HEK293T (cell line): ENCODE results near the gene TOPORS.
"Not testable (repeated sequence)": the region's sequence is repeated elsewhere in the genome, so short reads cannot be mapped to it uniquely, and the experiment has no call there.

Experiments used
- CTCF ChIA-PET: fragments of 350-600 bp; formaldehyde crosslinking; extraction: SDS; loops from one replicate; lab custom pipeline; 2021; ENCODE audit warnings: antibody characterized with exemption, inconsistent platforms; lab: Yijun Ruan, JAX
- POLR2A ChIA-PET: fragments of 350-600 bp; formaldehyde crosslinking; extraction: SDS; loops from one replicate; lab custom pipeline; 2020; ENCODE audit warnings: antibody characterized with exemption, inconsistent platforms; lab: Yijun Ruan, JAX
- DNase-seq: peaks from one replicate; pipeline ENCODE4 v3.0.0; 2012; ENCODE audit warnings: mixed read lengths; ENCODE audit errors: extremely low spot score
- ARNT ChIP-seq: fragments of 450-650 bp; IDR thresholded peaks from 2 replicates; pipeline ENCODE4 v1.6.1; 2017; ENCODE audit warnings: mild to moderate bottlenecking
- BHLHE40 ChIP-seq: fragments of 450-650 bp; IDR thresholded peaks from 2 replicates; pipeline ENCODE4 v1.6.1; 2016; ENCODE audit warnings: mild to moderate bottlenecking, moderate library complexity, borderline replicate concordance
- CTBP1 ChIP-seq: fragments of 450-650 bp; IDR thresholded peaks from 2 replicates; pipeline ENCODE4 v1.6.1; 2016; ENCODE audit warnings: borderline replicate concordance
- ELF4 ChIP-seq: fragments of 450-650 bp; IDR thresholded peaks from 2 replicates; pipeline ENCODE4 v1.6.1; 2017; ENCODE audit warnings: antibody characterized with exemption
- FOXA1 ChIP-seq: fragments of 450-650 bp; IDR thresholded peaks from 2 replicates; pipeline ENCODE4 v1.6.1; 2016; ENCODE audit warnings: mild to moderate bottlenecking
- FOXK2 ChIP-seq: fragments of 450-650 bp; IDR thresholded peaks from 2 replicates; pipeline ENCODE4 v1.6.1; 2016; ENCODE audit warnings: mild to moderate bottlenecking
- FOXM1 ChIP-seq: fragments of 450-650 bp; IDR thresholded peaks from 2 replicates; pipeline ENCODE4 v1.6.1; 2017; ENCODE audit warnings: mild to moderate bottlenecking, borderline replicate concordance
- HDGF ChIP-seq: fragments of 450-650 bp; IDR thresholded peaks from 2 replicates; pipeline ENCODE4 v1.6.1; 2017; ENCODE audit warnings: antibody characterized with exemption, borderline replicate concordance
- L3MBTL2 ChIP-seq: fragments of 450-650 bp; conservative IDR thresholded peaks from 2 replicates; pipeline ENCODE4 v1.6.1; 2016; ENCODE audit warnings: mild to moderate bottlenecking
- LEF1 ChIP-seq: fragments of 450-650 bp; IDR thresholded peaks from 2 replicates; pipeline ENCODE4 v1.6.1; 2017; ENCODE audit warnings: mild to moderate bottlenecking, borderline replicate concordance
- NFRKB ChIP-seq: fragments of 450-650 bp; IDR thresholded peaks from 2 replicates; pipeline ENCODE4 v1.6.1; 2016; ENCODE audit warnings: mild to moderate bottlenecking, moderate library complexity
- SP1 ChIP-seq: fragments of 450-650 bp; IDR thresholded peaks from 2 replicates; pipeline ENCODE4 v1.6.1; 2017
- SUZ12 ChIP-seq: fragments of 450-650 bp; IDR thresholded peaks from 2 replicates; pipeline ENCODE4 v1.6.1; 2016; ENCODE audit warnings: mild to moderate bottlenecking
- TARDBP ChIP-seq: fragments of 450-650 bp; IDR thresholded peaks from 2 replicates; pipeline ENCODE4 v1.6.1; 2016
- ZNF384 ChIP-seq: fragments of 450-650 bp; IDR thresholded peaks from 2 replicates; pipeline ENCODE4 v1.6.1; 2016
- TF ChIP-seq, protein P1 (sequence below): fragments of 450-650 bp; IDR thresholded peaks from 2 replicates; pipeline ENCODE4 v1.6.1; 2016

Gene TOPORS

DNA sequence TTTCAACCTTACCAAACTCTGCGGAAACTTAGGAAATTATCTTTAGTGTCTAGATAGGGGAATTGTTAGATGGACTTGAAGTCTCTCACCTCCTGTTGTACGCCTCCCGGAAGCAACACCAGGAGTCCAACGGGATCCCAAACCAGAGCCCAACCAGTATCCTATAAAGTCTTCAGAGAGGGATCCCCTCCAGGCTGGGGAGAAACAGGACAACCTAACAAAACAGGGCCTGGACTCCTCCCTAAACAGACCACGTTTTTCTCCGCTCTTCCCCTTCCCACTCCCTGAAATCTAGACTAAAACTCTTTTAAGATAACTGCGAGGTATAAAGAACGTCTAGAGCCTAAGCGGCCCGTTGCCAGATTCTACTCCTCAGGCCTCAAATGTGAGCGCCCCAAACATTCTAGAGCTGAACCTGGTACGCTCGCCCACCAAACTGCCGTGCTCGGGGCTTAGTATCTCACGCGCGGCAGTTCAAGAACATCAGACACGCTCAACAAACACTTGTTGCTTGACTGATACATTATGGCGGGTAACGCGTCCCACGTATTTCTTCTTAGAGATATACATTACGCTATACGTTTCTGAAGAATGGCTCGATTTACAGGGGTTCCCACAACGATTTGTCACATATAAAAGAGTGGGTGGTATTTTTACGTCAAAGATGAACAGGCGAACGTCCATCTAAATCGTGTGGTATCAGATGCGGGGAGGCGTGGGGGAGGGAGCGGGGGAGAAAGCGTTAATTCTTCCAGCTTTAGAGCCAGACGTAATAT, 922 bp downstream of the TOPORS start:
- DNase-seq: peak; percentile 25
- TF ChIP-seq L3MBTL2: peak; percentile 45; the same call in 1 of the 2 replicates
- no peak for TF ChIP-seq NFRKB
- POLR2A ChIA-PET: interaction anchor here (0.7 to 1.5 kb wide), 7 partner anchors 13 to 167 kb away, joined by 3 to 6 read pairs (median 3); partner anchors contain the start of genes ACO1, NDUFB6 and RIGI
- CTCF ChIA-PET: no interaction called here

DNA sequence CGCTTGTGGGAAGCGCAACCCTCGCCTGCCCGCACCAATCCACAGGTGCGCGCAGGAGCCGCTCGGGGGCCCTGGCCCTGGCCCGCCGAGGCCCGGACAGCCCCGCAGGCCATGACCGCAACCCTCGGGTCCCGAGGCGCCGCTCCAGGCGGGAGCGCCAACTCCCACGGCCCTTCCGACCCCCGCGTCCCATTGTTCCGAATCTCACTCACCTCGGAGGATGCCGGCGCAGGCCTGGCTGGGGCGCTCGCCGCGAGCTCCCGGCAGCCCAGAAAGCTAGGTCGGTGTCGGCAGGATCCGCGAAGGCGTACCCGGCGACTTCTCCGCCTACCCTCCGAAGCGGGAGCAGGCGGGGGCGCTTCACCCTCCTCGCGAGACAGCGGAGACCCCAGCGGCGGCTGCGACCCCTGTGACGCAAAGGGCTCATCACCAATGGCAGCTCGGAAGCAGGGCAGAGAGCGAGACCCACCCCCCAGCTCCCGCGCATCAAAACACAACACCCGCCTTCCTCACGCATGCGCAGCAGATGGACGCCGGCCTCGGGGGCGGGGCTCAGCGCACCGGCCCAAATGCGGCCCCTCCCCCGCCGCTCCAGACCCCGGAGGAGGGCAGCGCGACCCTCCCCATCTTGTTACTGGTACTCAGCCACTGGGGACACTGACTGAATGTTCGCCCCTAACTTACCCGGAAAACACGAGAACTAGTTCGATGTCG, 1.7 kb downstream of the TOPORS start:
- ChIA-PET POLR2A (interaction anchor here (1.0 to 1.5 kb wide), 6 partner anchors 12 to 166 kb away, joined by 3 to 6 read pairs (median 3); partner anchors contain the start of genes ACO1 and NDUFB6), CTCF (interaction anchor here (0.7 to 0.9 kb wide), 2 partner anchors 9 to 21 kb away, joined by 3 to 4 read pairs; no protein-coding TSS in a partner anchor)
- DNase-seq: peak; percentile 94
- TF ChIP-seq, protein P1, sequence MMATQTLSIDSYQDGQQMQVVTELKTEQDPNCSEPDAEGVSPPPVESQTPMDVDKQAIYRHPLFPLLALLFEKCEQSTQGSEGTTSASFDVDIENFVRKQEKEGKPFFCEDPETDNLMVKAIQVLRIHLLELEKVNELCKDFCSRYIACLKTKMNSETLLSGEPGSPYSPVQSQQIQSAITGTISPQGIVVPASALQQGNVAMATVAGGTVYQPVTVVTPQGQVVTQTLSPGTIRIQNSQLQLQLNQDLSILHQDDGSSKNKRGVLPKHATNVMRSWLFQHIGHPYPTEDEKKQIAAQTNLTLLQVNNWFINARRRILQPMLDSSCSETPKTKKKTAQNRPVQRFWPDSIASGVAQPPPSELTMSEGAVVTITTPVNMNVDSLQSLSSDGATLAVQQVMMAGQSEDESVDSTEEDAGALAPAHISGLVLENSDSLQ: peak; percentile 39; the same call in 1 of the 2 replicates
- no peak for TF ChIP-seq ELF4

DNA sequence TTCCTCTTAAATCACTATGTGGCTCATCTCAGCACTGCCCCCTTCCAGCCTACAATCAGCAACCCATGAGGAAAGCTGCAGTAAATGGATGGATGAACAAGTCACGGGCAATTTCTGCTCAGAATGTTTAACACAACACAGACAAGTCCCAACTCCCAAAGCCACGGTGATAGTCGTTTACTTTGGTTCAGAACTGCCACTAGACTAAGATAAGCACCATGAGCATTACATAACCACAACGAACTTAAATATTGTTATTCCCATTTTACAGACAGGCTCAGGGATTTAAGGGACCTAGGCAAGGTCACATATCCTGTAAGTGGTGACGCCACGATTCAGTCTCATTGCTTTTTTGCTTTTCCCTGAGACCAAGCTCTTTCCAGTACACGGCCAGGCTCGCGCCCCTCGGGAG, 2.2 kb downstream of the TOPORS start:
- no peak for TF ChIP-seq NFRKB
- TF ChIP-seq BHLHE40: no peak
- no peak for TF ChIP-seq ARNT
- no peak for TF ChIP-seq FOXK2
- no peak for TF ChIP-seq SUZ12
- TF ChIP-seq HDGF: no peak
- TF ChIP-seq FOXM1: no peak
- no peak for TF ChIP-seq FOXA1
- TF ChIP-seq SP1: no peak
- ChIA-PET CTCF (interaction anchor here (0.7 to 0.9 kb wide), 2 partner anchors 9 to 22 kb away, joined by 3 to 4 read pairs; no protein-coding TSS in a partner anchor), POLR2A (interaction anchor here (1.0 to 1.5 kb wide), 6 partner anchors 11 to 166 kb away, joined by 3 to 6 read pairs (median 3); partner anchors contain the start of genes ACO1 and NDUFB6)
- DNase-seq: peak; percentile 12

DNA sequence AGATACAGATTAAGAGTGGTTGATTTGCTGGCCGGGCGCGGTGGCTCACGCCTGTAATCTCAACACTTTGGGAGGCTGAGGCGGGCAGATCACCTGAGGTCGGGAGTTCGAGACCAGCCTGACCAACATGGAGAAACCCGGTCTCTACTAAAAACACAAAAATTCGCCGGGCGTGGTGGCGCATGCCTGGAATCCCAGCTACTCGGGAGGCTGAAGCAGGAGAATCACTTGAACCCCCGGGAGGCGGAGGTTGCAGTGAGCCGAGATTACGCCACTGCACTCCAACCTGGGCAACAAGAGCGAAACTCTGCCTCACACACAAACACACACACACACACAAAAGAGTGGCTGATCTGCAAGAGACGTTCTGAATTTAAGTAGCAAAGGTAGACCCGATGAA, 4.2 kb downstream of the TOPORS start:
- CTCF ChIA-PET, POLR2A ChIA-PET: not testable (repeated sequence)

DNA sequence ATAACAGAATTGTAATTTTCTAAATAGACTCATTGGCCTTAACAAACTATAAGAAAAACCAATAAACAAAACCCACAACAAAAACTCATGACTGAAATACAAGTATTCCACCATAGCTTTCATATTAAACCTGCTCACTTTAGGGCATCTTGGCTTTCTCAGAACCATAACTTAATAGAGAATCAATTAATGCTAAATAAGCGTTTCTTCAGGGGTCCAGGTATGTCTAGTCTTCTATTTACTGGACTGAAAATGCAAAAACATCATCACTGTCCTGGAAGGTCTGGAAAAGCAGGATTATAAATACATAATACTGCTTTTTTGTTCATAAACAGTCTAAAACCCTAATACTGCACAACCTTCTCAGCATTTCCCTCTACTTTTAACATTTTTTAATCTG, 6.5 kb downstream of the TOPORS start:
- no peak for DNase-seq
- POLR2A ChIA-PET: no interaction called here
- CTCF ChIA-PET: no interaction called here
- TF ChIP-seq LEF1 (no peak), SUZ12 (no peak), L3MBTL2 (no peak), BHLHE40 (no peak), TARDBP (no peak), HDGF (no peak), ELF4 (no peak), ZNF384 (no peak)

More for the DNA sequence above, 4.2 kb downstream of the TOPORS start:
- DNase-seq: not testable (repeated sequence)

DNA sequence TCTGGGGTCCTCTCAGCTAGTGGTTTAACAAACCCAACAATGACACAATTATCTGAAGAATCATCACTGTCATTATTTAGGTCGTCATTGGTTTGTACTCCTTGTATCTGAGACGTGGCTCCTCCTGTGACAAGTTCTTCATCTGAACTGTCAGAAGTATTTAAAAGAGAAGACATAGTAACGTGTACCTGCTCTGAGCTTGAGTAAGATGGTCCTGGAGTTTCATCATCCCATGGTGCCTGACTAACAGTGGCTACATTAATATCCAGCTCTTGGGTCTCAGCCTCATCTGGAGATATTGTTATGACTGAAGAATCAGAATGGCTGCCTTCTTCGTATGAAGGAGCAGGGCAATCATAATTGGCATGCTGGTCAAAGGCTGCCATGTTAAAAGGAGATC, 9.3 kb downstream of the TOPORS start:
- no peak for DNase-seq
- CTCF ChIA-PET: no interaction called here
- POLR2A ChIA-PET: no interaction called here
- TF ChIP-seq FOXM1 (no peak), SUZ12 (no peak), LEF1 (no peak), HDGF (no peak), FOXA1 (no peak), NFRKB (no peak), FOXK2 (no peak), CTBP1 (no peak), ZNF384 (no peak), BHLHE40 (no peak), TARDBP (no peak), ARNT (no peak), SP1 (no peak), L3MBTL2 (no peak), ELF4 (no peak)
- TF ChIP-seq, protein P1: no peak

DNA sequence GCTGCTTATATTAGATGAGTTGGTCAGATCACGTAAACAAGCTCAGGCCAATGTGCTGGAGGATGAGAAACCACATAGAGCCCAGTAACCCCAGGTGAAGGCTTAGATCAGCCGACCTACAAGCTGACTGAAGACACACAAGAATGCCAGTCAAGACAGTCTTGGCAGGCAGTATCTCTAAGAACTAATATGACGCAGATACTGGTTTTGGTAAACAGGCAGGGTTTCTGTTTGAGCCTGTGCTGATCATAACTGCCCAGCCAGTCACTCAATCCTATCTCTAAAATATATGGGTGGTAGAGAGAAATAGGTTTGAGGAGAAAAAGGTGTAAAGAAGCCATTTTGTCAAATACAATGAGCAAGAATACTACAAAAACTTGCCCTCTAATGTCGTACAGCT, 18.6 kb downstream of the TOPORS start:
- DNase-seq: no peak
- TF ChIP-seq BHLHE40: no peak
- TF ChIP-seq, protein P1: no peak
- no peak for TF ChIP-seq SUZ12
- no peak for TF ChIP-seq ELF4
- TF ChIP-seq HDGF: no peak
- no peak for TF ChIP-seq FOXK2
- no peak for TF ChIP-seq L3MBTL2
- no peak for TF ChIP-seq SP1
- TF ChIP-seq FOXA1: no peak
- TF ChIP-seq ARNT: no peak
- TF ChIP-seq FOXM1: no peak
- TF ChIP-seq TARDBP: no peak
- TF ChIP-seq CTBP1: no peak
- no peak for TF ChIP-seq NFRKB
- no peak for TF ChIP-seq ZNF384
- no peak for TF ChIP-seq LEF1
- ChIA-PET POLR2A (no interaction called here), CTCF (no interaction called here)
